GM23338 (cell line): ENCODE data around the gene SHISAL1. TPM values are rescaled to one million over a fixed set of nuclear protein-coding genes. Genes with fewer than 3 reads are reported as not detected.

Experiments used
- ATAC-seq: fragments of 200-7000 bp; cut with Tn5 transposase; 3 replicates; pipeline ENCODE4 v1.9.1; 2020
- DNase-seq: peaks from one replicate; pipeline ENCODE4 v3.0.0-alpha.2; 2015; ENCODE audit warnings: low spot score
- H2AFZ ChIP-seq: fragments of 200-600 bp; sonication (generic); 2 replicates; pipeline ENCODE4 v1.8.0; 2016; ENCODE audit warnings: antibody characterized with exemption, mild to moderate bottlenecking, moderate library complexity
- H3F3A ChIP-seq: fragments of 200-600 bp; sonication (generic); replicated peaks from 2 replicates; pipeline ENCODE4 v1.8.0; 2017; ENCODE audit warnings: antibody characterized with exemption, mixed run types, low read depth
- H3K27ac ChIP-seq: fragments of 200-600 bp; sonication (generic); 2 replicates; pipeline ENCODE4 v1.6.1; 2016; ENCODE audit warnings: low read depth
- H3K27me3 ChIP-seq: fragments of 200-600 bp; sonication (generic); 2 replicates; pipeline ENCODE4 v1.8.0; 2016; ENCODE audit warnings: mild to moderate bottlenecking, mixed run types, moderate library complexity; ENCODE audit not compliant: insufficient read depth
- H3K36me3 ChIP-seq: fragments of 200-600 bp; sonication (generic); 2 replicates; pipeline ENCODE4 v1.8.0; 2016; ENCODE audit warnings: mild to moderate bottlenecking; ENCODE audit not compliant: insufficient read depth
- H3K4me1 ChIP-seq: fragments of 200-600 bp; sonication (generic); 2 replicates; pipeline ENCODE4 v1.8.0; 2016; ENCODE audit warnings: mild to moderate bottlenecking, moderate library complexity; ENCODE audit not compliant: insufficient read depth
- H3K4me2 ChIP-seq: fragments of 200-600 bp; sonication (generic); 2 replicates; pipeline ENCODE4 v1.7.1; 2017; ENCODE audit warnings: mixed run types
- H3K4me3 ChIP-seq: fragments of 200-600 bp; sonication (generic); 2 replicates; pipeline ENCODE4 v1.6.1; 2016; ENCODE audit warnings: mixed run types
- H3K79me2 ChIP-seq: fragments of 200-600 bp; sonication (generic); replicated peaks from 2 replicates; pipeline ENCODE4 v1.8.0; 2017; ENCODE audit warnings: mild to moderate bottlenecking; ENCODE audit not compliant: insufficient read depth
- H3K9me2 ChIP-seq: fragments of 200-600 bp; sonication (generic); 2 replicates; pipeline ENCODE4 v1.8.0; 2017; ENCODE audit not compliant: insufficient read depth
- H4K20me1 ChIP-seq: fragments of 200-600 bp; sonication (generic); replicated peaks from 2 replicates; pipeline ENCODE4 v1.8.0; 2017; ENCODE audit warnings: mild to moderate bottlenecking; ENCODE audit not compliant: insufficient read depth
- H3K27ac Mint-ChIP-seq: 2 replicates; pipeline ENCODE4 v1.8.0; 2020; ENCODE audit warnings: inconsistent platforms, mild to moderate bottlenecking, moderate library complexity, mixed read lengths
- H3K27me3 Mint-ChIP-seq: 3 replicates; pipeline ENCODE4 v1.8.0; 2022; ENCODE audit warnings: low read depth, mild to moderate bottlenecking, moderate library complexity, mixed read lengths, inconsistent platforms; ENCODE audit not compliant: insufficient read depth, poor library complexity
- H3K36me3 Mint-ChIP-seq: 3 replicates; pipeline ENCODE4 v1.8.0; 2021; ENCODE audit warnings: low read depth, mild to moderate bottlenecking, inconsistent platforms, moderate library complexity, mixed read lengths
- H3K4me1 Mint-ChIP-seq: 3 replicates; pipeline ENCODE4 v1.8.0; 2020; ENCODE audit warnings: mild to moderate bottlenecking, inconsistent platforms, mixed read lengths
- H3K4me3 Mint-ChIP-seq: 3 replicates; pipeline ENCODE4 v1.8.0; 2021; ENCODE audit warnings: moderate library complexity, mild to moderate bottlenecking, inconsistent platforms, mixed read lengths
- H3K9me3 Mint-ChIP-seq: 3 replicates; pipeline ENCODE4 v1.8.0; 2020; ENCODE audit warnings: moderate library complexity, mild to moderate bottlenecking, inconsistent platforms, mixed read lengths
- JUNB ChIP-seq: IDR thresholded peaks from one replicate; pipeline ENCODE4 v1.6.1; 2016; ENCODE audit warnings: antibody characterized with exemption; ENCODE audit not compliant: unreplicated experiment
- NANOG ChIP-seq: IDR thresholded peaks from 2 replicates; pipeline ENCODE4 v1.6.1; 2016; ENCODE audit warnings: antibody characterized with exemption, borderline replicate concordance
- POLR2AphosphoS5 ChIP-seq: IDR thresholded peaks from 2 replicates; pipeline ENCODE4 v1.6.1; 2016; ENCODE audit warnings: antibody characterized with exemption, low read depth
- STAT1 ChIP-seq: IDR thresholded peaks from one replicate; pipeline ENCODE4 v1.6.1; 2016; ENCODE audit warnings: antibody characterized with exemption; ENCODE audit not compliant: unreplicated experiment
- ZNF114 ChIP-seq: fragments of 250-450 bp; sonication (Bioruptor Pico); IDR thresholded peaks from 2 replicates; pipeline ENCODE4 v1.5.0; 2020; ENCODE audit warnings: mild to moderate bottlenecking, moderate library complexity
- ZNF331 ChIP-seq: fragments of 250-450 bp; sonication (Bioruptor Pico); IDR thresholded peaks from 2 replicates; pipeline ENCODE4 v1.5.0; 2020; ENCODE audit warnings: low read depth, mild to moderate bottlenecking, moderate library complexity
- polyA plus RNA-seq: library from polyadenylated mRNA; unstranded; fragments of >200 nt; fragmentation: Nextera tagmentation; extraction: Ambion mirVana; gene quantifications from 2 replicates; pipeline ENCODE4 v1.2.1, GENCODE V29; 2016
- total RNA-seq: library from RNA; depleted of rRNA; stranded (reverse); fragments of >200 nt; shearing (Covaris generic); gene quantifications from 2 replicates; pipeline ENCODE4 v1.2.3, GENCODE V29; 2014
- TF ChIP-seq, protein P1 (sequence below), 2 experiments: fragments of 200-600 bp in 1 of 2; sonication (generic) in 1 of 2; conservative IDR thresholded peaks; 2 replicates each; pipeline versions ENCODE4 v1.5.1 to v1.6.1; 2016 to 2017; ENCODE audit warnings: antibody characterized with exemption in 2 of 2, low read depth in 2 of 2, mild to moderate bottlenecking in 2 of 2, moderate library complexity in 1 of 2
- TF ChIP-seq, protein P2 (sequence below): IDR thresholded peaks from one replicate; pipeline ENCODE4 v1.6.1; 2018; ENCODE audit warnings: antibody characterized with exemption; ENCODE audit not compliant: unreplicated experiment

Gene SHISAL1
- total and polyA plus RNA-seq, 2 experiments from 2014 or later: 0.71 to 3.4 TPM

DNA sequence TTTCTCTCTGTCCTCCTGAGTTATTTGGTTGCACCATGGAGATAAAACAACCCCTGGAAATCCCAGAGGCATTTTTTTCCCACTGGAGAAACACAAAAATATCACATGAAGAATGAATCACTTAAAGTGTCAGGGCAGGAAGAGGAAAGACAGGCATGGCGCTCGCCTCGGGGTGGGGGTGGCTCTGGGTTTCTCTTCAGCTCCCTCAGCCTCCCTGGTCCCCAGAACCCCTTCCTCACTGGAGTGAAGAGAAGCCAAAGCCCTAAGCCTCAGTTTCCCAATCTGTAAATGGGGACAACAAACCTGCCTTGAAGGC lies 938 bp downstream of the SHISAL1 start (continued):
- TF ChIP-seq STAT1: no peak
- TF ChIP-seq POLR2AphosphoS5: no peak

DNA sequence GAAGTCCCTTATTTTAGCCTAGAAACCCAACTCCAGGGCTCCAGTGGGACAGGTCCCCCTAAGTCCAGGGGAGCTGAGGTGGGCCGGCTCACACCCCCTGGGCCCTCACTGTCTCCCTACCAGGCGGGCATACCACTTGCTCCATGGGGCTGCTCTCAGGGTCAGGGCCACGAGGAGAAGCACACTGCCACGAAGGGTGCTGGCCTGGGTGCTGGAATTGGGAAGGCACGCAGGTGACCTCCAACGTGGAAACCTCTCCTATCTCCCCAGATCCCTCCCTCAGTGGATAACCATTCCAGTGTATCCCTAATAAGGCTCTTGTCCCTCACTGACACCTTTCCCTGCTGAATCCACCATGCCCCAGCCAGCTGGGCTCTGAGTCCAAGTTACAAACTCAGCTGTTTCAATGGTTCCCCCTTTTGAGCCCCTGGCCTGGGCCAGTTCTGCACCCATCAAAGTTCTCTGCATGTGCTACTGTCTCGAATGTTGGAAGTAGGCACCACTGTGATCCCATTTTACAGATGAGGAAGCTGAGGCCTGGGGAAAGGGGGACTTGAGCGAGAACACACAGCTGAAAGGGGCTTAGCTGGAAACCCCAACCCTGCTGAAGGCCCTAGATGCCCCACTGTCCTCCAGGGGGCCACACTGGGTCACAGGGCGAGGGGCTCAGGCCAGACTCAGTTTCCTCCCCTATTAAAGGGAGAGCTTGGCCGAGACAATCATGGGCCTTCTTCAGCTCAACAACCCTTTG lies 1.5 kb downstream of the SHISAL1 start:
- Histone ChIP-seq H3K36me3 (no peaks in the 10 kb centered on the region), H3K9me2 (no peaks in the 10 kb centered on the region), H3F3A (no peaks in the 10 kb centered on the region), H3K27me3 (no peaks in the 10 kb centered on the region), H3K4me1 (no peaks in the 10 kb centered on the region), H3K4me3 (no peak overlapping the region), H4K20me1 (no peaks in the 10 kb centered on the region), H3K79me2 (no peaks in the 10 kb centered on the region), H2AFZ (no peak overlapping the region), H3K4me2 (no peak overlapping the region), H3K27ac (no peak overlapping the region)
- ATAC-seq: no peak
- Mint-ChIP-seq H3K4me1 (peaks cover 6% of the 10 kb centered on the region; the same call in 1 of the 3 replicates), H3K27me3 (peaks cover 14% of the 10 kb centered on the region), H3K27ac (no peak overlapping the region), H3K4me3 (no peak overlapping the region), H3K36me3 (no peaks in the 10 kb centered on the region), H3K9me3 (no peaks in the 10 kb centered on the region)
- TF ChIP-seq NANOG (no peak), JUNB (no peak), ZNF114 (CRISPR knock-in tag) (no peak)
- TF ChIP-seq, protein P1, sequence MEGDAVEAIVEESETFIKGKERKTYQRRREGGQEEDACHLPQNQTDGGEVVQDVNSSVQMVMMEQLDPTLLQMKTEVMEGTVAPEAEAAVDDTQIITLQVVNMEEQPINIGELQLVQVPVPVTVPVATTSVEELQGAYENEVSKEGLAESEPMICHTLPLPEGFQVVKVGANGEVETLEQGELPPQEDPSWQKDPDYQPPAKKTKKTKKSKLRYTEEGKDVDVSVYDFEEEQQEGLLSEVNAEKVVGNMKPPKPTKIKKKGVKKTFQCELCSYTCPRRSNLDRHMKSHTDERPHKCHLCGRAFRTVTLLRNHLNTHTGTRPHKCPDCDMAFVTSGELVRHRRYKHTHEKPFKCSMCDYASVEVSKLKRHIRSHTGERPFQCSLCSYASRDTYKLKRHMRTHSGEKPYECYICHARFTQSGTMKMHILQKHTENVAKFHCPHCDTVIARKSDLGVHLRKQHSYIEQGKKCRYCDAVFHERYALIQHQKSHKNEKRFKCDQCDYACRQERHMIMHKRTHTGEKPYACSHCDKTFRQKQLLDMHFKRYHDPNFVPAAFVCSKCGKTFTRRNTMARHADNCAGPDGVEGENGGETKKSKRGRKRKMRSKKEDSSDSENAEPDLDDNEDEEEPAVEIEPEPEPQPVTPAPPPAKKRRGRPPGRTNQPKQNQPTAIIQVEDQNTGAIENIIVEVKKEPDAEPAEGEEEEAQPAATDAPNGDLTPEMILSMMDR (conservative IDR thresholded peaks at IDR 0.05; ENCODE audit: low read depth in 2 of 2): peak in 1 of 2 experiments; percentile 41; a peak in 3 of 4 replicates
- no peak for DNase-seq

DNA sequence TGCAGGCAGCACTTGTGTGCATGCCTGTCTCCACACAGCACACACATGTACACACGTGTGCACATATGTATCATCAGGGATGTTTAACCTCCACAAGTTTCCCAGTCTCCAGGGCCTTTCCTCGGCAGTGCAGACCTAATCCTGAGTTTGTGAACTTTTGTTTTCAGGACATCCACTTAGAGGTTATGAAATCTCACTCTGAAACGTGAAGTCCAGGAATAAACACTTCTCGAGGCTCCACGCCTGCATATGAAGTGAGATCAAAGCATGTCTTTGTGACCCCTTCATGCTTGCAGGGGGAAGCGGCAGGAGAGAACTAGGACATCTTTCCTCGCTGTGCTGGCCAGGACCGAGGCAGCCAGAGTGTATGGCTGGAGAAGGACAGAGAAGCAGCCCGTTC lies 3.1 kb downstream of the SHISAL1 start:
- TF ChIP-seq, protein P1 (conservative IDR thresholded peaks at IDR 0.05; ENCODE audit: low read depth in 2 of 2): no peak
- TF ChIP-seq, protein P2, sequence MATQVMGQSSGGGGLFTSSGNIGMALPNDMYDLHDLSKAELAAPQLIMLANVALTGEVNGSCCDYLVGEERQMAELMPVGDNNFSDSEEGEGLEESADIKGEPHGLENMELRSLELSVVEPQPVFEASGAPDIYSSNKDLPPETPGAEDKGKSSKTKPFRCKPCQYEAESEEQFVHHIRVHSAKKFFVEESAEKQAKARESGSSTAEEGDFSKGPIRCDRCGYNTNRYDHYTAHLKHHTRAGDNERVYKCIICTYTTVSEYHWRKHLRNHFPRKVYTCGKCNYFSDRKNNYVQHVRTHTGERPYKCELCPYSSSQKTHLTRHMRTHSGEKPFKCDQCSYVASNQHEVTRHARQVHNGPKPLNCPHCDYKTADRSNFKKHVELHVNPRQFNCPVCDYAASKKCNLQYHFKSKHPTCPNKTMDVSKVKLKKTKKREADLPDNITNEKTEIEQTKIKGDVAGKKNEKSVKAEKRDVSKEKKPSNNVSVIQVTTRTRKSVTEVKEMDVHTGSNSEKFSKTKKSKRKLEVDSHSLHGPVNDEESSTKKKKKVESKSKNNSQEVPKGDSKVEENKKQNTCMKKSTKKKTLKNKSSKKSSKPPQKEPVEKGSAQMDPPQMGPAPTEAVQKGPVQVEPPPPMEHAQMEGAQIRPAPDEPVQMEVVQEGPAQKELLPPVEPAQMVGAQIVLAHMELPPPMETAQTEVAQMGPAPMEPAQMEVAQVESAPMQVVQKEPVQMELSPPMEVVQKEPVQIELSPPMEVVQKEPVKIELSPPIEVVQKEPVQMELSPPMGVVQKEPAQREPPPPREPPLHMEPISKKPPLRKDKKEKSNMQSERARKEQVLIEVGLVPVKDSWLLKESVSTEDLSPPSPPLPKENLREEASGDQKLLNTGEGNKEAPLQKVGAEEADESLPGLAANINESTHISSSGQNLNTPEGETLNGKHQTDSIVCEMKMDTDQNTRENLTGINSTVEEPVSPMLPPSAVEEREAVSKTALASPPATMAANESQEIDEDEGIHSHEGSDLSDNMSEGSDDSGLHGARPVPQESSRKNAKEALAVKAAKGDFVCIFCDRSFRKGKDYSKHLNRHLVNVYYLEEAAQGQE: no peak
- TF ChIP-seq ZNF331 (CRISPR knock-in tag) (no peak), ZNF114 (CRISPR knock-in tag) (no peak), NANOG (no peak)
- H3K79me2 ChIP-seq: no peaks in the 10 kb centered on the region
- no peak overlapping the region for H3K4me2 ChIP-seq
- Mint-ChIP-seq H3K36me3 (no peaks in the 10 kb centered on the region), H3K27me3 (peaks cover 16% of the 10 kb centered on the region), H3K4me1 (peaks cover 8% of the 10 kb centered on the region; the same call in 2 of the 3 replicates), H3K4me3 (no peak overlapping the region), H3K27ac (no peak overlapping the region), H3K9me3 (no peaks in the 10 kb centered on the region)
- H3K9me2 ChIP-seq: no peaks in the 10 kb centered on the region
- no peaks in the 10 kb centered on the region for H3K4me1 ChIP-seq
- no peaks in the 10 kb centered on the region for H4K20me1 ChIP-seq
- no peak overlapping the region for H3K27ac ChIP-seq
- DNase-seq (no peak), ATAC-seq (no peak)
- no peaks in the 10 kb centered on the region for H3F3A ChIP-seq
- H3K36me3 ChIP-seq: no peaks in the 10 kb centered on the region
- no peak overlapping the region for H3K4me3 ChIP-seq
- H2AFZ ChIP-seq: no peak overlapping the region
- no peaks in the 10 kb centered on the region for H3K27me3 ChIP-seq
